ENCODE results near the gene MARK3.

Gene MARK3

DNA sequence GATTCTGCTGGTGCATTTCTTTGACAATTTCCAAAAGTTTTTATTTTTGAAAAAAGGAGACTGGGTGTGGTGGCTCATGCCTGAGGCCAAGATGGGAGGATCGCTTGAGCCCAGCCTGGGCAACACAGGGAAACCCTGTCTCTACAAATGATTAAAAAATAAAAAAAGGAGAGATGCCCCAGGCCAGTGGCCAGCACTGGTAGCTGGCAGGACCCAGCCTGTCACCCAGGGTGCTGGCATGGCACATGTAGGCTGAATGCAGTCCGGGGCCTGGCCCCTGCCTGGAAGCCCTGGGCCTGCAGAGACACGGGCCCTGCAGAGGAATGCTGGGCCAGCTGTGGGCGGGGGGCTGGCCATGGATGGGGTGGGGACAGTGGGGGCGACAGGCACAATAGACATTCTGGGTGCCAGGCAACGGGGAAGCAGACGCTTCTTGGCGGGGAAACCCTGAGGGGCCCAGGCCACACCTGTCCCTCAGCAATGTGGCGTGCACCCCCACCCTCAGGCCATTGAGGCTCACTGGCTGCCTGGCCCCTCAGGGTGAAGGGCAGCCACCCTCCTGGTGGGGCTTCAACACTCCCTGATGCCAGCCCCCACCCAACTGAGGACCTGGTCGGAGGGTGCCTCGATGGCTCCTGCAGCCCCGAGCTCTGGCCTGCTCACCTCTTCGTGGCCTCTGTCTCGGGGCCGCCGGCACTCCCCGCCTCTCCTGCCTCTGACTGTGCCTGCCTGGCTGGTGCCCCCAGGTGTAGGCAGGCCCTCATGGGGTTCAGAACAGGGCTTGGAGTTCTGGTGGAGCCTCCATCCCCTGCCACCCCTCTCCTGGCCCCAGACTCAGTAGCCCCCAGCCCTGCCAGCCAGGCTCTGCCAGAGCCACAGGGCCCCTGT, 155.8 kb downstream of the MARK3 start:
- DNase-seq: peak; percentile 15

GRCh38 chr14:103541709-103542604, 156.7 kb downstream of the MARK3 start:
- DNase-seq: no peak

GRCh38 chr14:103542605-103543088, 157.4 kb downstream of the MARK3 start:
- no peak for DNase-seq

- no peak for DNase-seq
Measured at GRCh38 chr14:103543140-103543539, 157.9 kb downstream of the MARK3 start.

- DNase-seq: no peak
Measured at GRCh38 chr14:103543721-103544387, 158.6 kb downstream of the MARK3 start.

DNA sequence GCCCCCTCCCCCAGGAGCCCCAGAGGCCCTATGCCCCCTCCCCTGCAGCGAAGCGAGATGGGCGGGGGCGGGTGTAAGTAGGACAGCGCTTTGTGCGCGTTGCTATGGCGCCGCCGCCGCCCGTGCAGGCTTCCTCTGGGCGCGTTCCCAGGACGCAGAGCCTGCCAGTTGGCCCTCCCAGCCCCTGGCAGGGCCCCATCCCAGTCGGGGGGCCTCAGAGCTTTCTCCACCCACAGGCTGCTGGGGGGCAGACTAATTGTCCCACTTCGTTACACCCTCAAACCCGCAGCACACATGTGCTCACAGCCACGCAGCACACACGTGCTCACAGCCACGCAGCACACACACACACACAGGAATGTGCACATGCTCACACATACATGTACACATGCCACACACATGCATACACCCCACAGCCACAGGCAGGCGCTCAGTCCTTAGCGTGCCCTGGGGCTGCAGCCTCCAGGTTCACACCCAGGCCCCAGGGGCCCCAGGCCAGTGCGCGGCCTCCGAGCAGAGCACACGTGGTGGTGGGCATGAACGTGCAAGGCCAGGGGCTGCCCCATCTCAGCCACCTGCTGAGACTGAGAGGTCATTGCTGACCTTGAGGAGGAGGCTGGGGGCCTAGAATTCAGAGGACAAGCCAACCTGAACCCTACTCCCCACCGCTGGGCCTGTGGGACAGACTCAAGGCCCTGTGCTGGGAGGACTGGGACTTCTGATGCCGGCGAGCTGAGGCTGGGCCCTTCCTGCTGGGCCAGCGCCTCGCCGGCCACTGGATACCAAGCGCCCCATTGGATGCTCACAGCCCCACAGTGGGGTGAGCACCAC, 159.4 kb downstream of the MARK3 start:
- DNase-seq: no peak

- no peak for DNase-seq
Measured at GRCh38 chr14:103545219-103545914, 160.2 kb downstream of the MARK3 start.

GRCh38 chr14:103545915-103546651, 160.9 kb downstream of the MARK3 start:
- no peak for DNase-seq

DNA sequence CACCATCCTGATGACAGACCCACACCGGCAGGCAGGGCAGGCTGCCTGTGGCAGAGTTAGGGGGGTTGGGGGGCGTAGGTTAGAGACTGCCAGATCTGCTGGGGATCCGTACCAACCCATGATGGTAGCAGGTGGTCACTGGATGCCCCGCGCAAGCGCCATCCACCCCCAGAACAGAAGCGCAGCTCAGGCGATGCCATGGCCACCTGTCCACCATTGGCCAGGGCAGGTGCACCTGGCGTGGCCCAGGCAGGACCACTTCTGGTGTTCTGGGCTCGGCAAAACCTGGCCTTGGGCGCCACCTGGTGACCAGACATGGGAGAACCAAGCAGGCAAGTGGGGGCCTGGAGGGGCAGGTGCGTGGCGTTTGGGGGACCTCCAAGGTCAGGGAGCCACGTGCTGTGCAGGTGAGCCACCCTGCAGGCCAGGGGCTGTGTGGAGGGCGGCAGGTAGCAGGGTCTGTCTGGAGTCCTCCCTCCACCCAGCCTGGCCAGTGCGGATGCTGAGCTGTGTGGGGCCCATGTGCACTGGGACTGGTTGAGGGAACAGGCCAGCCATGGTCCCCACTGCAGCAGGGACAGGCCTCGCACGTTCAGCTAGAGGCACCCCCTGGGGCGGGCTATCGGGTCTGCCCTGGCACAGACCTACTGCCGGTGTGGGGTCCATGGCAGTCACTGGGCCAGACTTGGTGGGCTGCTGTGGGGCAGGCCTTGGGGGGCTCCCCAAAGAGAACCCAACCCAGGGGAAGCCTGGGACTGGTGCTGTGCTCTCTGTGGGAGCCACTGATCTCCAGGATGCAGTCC, 161.6 kb downstream of the MARK3 start:
- DNase-seq: peak; percentile 79

DNA sequence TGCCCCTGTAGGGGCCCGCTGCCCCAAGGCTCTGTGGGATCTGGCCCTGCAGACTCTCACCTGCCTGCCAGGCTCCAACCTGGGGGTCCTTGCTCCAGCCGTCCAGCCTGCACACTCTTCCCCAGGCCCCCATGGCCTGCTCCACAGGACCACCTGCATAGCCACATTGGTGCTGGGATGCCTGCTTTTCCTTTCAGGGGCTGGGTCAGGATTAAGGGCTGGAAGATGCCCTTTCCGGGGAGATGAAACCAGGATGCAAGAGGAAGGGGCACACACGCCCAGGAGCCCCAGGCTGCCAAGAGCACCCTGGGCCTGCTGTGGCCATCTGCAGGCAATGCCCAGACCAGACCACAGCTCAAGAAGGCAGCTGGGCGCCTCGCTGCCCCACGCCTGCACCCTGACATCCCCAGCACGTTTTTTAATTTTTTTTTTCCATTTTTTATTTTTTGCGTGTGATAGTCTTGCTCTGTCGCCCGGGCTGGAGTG, 162.3 kb downstream of the MARK3 start:
- DNase-seq: no peak

DNA sequence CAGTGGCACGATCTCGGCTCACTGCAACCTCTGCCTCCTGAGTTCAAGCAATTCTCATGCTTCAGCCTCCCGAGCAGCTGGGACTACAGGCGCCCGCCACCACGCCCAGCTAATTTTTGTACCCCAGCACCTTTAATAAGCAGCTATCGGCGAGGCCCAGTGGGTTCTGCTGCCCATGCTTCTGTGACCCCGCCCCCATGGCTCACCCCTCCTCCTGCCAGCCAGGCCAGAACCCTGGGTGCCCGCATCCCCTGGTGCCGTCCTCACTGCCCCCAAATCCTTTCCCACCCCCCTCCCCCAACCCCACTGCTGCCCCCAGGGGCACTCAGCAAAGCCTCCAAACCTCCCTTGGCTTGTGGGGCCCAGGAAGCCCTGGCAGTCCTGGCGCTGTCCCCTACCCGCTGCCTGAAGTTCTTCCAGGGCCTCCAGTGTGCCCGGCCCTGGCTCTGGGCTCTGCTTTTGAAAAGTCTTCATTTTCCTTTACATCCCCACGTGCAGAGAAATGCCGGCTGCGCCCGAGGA, 162.8 kb downstream of the MARK3 start:
- no peak for DNase-seq

DNA sequence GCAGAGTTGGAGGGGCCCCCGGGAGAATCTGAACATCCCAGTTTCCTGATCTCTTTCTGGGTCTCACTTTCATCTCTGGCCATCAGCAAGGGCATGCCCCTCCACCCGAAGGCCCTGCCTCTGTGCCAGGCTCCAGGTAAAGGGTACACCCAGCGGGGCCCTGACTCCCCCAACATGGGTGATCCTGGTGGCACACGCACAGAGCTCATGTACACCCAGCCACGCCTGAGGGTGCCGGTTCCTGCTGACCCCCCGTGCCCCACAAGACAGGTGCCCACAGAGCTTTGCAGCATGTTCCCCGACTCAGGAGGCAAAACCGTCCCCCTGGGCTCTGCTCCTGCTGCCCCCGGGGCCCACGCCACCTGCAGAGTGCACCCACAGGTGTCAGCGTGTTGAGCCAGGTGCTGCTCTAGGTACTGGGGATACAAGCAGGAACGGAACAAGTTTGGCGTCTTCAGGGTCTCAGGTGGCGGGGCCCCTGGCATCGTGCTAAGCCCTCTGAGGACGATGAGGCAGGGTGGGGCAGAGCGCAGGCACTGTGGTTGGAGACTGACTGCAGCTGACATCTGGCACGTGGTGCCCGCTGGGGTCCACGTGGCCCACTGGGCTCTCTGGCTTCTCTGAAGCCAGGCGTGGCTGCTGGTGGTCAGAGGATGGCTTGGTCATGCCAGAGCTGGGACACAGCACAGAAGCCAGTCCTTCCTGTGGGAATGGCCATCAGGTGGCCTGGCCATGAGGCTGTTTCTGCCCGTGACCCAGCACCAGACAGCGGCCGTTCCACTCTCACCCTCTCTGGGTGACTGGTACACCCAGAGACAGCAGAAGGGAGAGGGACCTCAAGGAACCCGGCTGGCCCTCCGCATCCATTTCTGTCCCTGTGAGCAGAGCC, 163.5 kb downstream of the MARK3 start:
- DNase-seq: no peak

GRCh38 chr14:103549361-103550311, 164.4 kb downstream of the MARK3 start:
- no peak for DNase-seq

GRCh38 chr14:103550451-103551337, 165.5 kb downstream of the MARK3 start:
- no peak for DNase-seq

DNA sequence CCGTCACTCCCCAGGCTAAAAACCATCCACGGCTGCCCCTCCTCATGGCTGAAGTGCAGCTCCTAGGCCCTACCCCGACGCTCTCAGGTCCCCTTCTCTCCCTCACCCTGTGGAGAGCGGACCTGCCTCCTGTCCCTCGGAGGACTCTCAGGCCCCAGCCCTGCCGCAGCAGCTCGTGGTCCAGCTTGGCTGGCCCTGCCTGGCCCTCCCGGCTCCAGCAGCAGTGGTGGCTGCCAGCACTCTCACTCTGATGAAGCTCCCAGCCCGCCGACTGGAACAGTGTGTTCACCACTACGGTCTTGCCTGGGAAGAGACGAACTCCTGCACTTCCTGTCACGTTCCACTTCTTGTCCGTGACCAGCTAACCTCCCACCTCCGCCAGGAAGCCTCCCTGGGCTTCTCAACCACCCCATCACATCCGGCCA, 166.1 kb downstream of the MARK3 start:
- no peak for DNase-seq
